ENCODE results near the gene PRKAA1.

The PRKAA1 gene

GRCh38 chr5:40743771-40744170 lies 54.4 kb downstream of the PRKAA1 start:
- DNase-seq (ENCODE audit: low read depth) = no peak
- no peak for TF ChIP-seq CTCF (IDR thresholded peaks at IDR 0.05; ENCODE audit: control insufficient read depth, insufficient read depth, low read depth, low read length, missing control alignments)
- H3K4me3 ChIP-seq (ENCODE audit: control insufficient read depth, low read depth, low read length) = no peak overlapping the region

- no peak overlapping the region for H3K4me3 ChIP-seq (ENCODE audit: control insufficient read depth, low read depth, low read length)
- no peak for TF ChIP-seq CTCF (IDR thresholded peaks at IDR 0.05; ENCODE audit: control insufficient read depth, insufficient read depth, low read depth, low read length, missing control alignments)
- DNase-seq (ENCODE audit: low read depth) = no peak
These were observed 59.7 kb downstream of the PRKAA1 start for GRCh38 chr5:40738502-40738901.

GRCh38 chr5:40736103-40736875 lies 61.9 kb downstream of the PRKAA1 start:
- TF ChIP-seq CTCF (IDR thresholded peaks at IDR 0.05; ENCODE audit: control insufficient read depth, insufficient read depth, low read depth, low read length, missing control alignments) = peak; percentile 62
- no peak overlapping the region for H3K4me3 ChIP-seq (ENCODE audit: control insufficient read depth, low read depth, low read length)
- peak; percentile 17 for DNase-seq (ENCODE audit: low read depth)

GRCh38 chr5:40735609-40736008 lies 62.6 kb downstream of the PRKAA1 start:
- no peak for DNase-seq (ENCODE audit: low read depth)
- TF ChIP-seq CTCF (IDR thresholded peaks at IDR 0.05; ENCODE audit: control insufficient read depth, insufficient read depth, low read depth, low read length, missing control alignments) = no peak

GRCh38 chr5:40734986-40735385 lies 63.2 kb downstream of the PRKAA1 start:
- H3K4me3 ChIP-seq (ENCODE audit: control insufficient read depth, low read depth, low read length) = no peak overlapping the region
- DNase-seq (ENCODE audit: low read depth) = no peak

More at GRCh38 chr5:40735609-40736008, 62.6 kb downstream of the PRKAA1 start:
- H3K4me3 ChIP-seq (ENCODE audit: control insufficient read depth, low read depth, low read length) = no peak overlapping the region

GRCh38 chr5:40733879-40734563 lies 64.2 kb downstream of the PRKAA1 start:
- no peak for TF ChIP-seq CTCF (IDR thresholded peaks at IDR 0.05; ENCODE audit: control insufficient read depth, insufficient read depth, low read depth, low read length, missing control alignments)
- no peak overlapping the region for H3K4me3 ChIP-seq (ENCODE audit: control insufficient read depth, low read depth, low read length)
- DNase-seq (ENCODE audit: low read depth) = no peak

More at GRCh38 chr5:40734986-40735385, 63.2 kb downstream of the PRKAA1 start:
- no peak for TF ChIP-seq CTCF (IDR thresholded peaks at IDR 0.05; ENCODE audit: control insufficient read depth, insufficient read depth, low read depth, low read length, missing control alignments)

Measured in AG09309 (cell line).